Activated CD4-positive, alpha-beta T cell treated with anti-CD3 and anti-CD28 coated beads, Interleukin-2, Interleukin-6, amounts not matched to agents 100 ng/mL and 50 ng/mL, durations not matched to agents 16 hours and 8 hours (primary cell): ENCODE results near the gene HMGB2.

Experiments used
- DNase-seq: peaks from one replicate; pipeline ENCODE4 v3.0.0-alpha.2; 2020

Gene HMGB2

GRCh38 chr4:173282626-173283025 is 51.5 kb downstream of the HMGB2 start:
- no peak for DNase-seq

- no peak for DNase-seq
Observed at GRCh38 chr4:173282256-173282562, 51.9 kb downstream of the HMGB2 start.

- no peak for DNase-seq
Observed at GRCh38 chr4:173281406-173282255, 52.5 kb downstream of the HMGB2 start.
